Posterior cingulate gyrus (tissue), 11 donors: ENCODE measurements around the gene SAMD11.
"Not testable (repeated sequence)": the region's sequence is repeated elsewhere in the genome, so short reads cannot be mapped to it uniquely, and the experiment has no call there.

Experiments
- DNase-seq, 10 donors: peaks; one replicate each; pipeline versions ENCODE4 v3.0.0 to v3.0.0-alpha.2; 2020 to 2021; ENCODE audit warnings: mixed read lengths in 3 of 10
- intact Hi-C: fragments of 100-400 bp; cut with DNase I; formaldehyde crosslinking; loops from one replicate; pipeline ENCODE4 v1.15.1; 2023

SAMD11 gene

DNA sequence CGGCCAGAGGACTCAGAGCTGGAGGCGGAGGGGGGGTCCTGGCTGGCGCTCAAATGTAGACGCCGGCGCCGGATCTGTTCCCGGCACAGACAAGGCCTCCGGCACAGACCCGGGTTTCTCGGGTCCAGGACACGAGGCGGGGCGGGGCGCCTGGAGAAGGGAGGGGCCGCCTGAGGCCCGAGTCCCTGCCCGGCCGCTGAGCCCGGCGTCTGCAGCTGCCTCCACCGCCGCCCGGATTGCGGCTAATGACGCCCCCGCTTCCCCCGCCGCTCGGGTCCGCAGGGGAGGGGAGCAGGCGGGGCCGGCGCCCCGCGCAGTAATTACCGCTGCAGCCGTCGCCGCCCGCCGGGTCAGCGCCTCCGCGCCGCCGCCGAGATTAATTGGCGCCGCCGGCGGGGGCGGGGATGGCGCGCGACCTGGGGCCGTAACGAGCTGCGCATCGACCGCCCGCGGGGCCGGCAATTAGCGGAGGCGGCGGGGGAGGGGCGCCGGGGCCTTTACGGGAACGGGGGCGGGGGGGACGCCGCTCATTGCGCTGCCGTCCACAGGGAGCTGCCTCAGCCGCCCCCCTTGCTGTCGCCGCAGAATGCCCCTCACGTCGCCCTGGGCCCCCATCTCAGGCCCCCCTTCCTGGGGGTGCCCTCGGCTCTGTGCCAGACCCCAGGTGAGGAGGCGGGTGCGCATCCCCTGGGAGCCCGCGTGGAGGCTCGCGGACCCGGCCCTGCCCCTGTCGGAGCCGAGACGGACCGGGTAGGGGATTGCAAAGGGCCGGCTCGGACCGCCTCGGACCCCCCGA lies 18.1 kb downstream of the SAMD11 start:
- intact Hi-C loops, result no loop called here
- peak in 1 of 10 donors; percentile 39 for DNase-seq

DNA sequence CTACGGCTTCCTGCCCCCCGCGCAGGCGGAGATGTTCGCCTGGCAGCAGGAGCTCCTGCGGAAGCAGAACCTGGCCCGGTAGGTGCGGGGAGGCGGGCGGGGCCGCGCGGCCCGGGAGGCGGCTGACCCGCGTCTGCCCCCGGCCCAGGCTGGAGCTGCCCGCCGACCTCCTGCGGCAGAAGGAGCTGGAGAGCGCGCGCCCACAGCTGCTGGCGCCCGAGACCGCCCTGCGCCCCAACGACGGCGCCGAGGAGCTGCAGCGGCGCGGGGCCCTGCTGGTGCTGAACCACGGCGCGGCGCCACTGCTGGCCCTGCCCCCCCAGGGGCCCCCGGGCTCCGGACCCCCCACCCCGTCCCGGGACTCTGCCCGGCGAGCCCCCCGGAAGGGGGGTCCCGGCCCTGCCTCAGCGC lies 18.7 kb downstream of the SAMD11 start:
- no peak for DNase-seq
- intact Hi-C loops, result no loop called here

DNA sequence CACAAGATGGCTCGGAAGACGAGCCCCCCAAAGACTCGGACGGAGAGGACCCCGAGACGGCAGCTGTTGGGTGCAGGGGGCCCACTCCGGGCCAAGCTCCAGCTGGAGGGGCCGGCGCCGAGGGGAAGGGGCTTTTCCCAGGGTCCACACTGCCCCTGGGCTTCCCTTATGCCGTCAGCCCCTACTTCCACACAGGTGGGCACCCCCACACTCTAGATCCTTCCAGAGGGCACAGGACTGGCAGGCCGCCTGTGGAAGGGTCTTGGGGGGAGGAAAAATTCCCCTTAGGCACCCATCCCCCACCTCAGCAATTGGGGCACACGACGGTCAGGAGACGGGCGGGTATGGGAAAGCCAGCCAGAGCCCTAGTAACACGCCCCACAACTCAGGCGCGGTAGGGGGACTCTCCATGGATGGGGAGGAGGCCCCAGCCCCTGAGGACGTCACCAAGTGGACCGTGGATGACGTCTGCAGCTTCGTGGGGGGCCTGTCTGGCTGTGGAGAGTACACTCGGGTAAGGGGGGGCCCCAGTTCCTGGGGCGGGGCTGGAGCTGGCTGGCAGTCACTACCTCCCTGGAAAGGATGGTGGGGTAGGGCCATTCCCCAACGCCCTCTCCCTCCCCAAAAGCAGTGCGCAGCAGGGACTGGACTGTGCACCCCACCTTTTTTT lies 19.3 kb downstream of the SAMD11 start:
- intact Hi-C loops, result no loop called here
- DNase-seq, result no peak

DNA sequence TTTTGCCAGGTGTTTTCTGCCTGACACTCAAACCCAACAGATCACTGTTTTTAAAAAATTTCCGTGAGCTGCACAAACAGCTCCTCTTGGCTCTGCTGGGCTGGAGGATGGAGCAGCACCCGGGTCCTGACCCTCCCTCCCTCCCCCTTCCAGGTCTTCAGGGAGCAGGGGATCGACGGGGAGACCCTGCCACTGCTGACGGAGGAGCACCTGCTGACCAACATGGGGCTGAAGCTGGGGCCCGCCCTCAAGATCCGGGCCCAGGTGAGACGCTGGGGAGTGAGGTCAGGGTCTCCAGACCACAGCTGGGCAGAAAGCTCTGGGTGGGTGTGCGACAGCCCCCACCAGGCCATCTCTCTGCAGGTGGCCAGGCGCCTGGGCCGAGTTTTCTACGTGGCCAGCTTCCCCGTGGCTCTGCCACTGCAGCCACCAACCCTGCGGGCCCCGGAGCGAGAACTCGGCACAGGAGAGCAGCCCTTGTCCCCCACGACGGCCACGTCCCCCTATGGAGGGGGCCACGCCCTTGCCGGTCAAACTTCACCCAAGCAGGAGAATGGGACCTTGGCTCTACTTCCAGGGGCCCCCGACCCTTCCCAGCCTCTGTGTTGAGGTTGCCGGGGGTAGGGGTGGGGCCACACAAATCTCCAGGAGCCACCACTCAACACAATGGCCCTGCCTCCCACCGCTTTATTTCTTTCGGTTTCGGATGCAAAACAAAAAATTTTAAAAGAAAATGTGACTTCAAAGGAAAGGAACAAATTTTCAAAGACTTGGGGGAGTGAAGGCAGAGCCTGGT lies 20.0 kb downstream of the SAMD11 start:
- no peak for DNase-seq
- intact Hi-C loops, result no loop called here

GRCh38 chr1:944341-945325 lies 20.9 kb downstream of the SAMD11 start:
- no peak for DNase-seq
- intact Hi-C loops, result no loop called here

DNA sequence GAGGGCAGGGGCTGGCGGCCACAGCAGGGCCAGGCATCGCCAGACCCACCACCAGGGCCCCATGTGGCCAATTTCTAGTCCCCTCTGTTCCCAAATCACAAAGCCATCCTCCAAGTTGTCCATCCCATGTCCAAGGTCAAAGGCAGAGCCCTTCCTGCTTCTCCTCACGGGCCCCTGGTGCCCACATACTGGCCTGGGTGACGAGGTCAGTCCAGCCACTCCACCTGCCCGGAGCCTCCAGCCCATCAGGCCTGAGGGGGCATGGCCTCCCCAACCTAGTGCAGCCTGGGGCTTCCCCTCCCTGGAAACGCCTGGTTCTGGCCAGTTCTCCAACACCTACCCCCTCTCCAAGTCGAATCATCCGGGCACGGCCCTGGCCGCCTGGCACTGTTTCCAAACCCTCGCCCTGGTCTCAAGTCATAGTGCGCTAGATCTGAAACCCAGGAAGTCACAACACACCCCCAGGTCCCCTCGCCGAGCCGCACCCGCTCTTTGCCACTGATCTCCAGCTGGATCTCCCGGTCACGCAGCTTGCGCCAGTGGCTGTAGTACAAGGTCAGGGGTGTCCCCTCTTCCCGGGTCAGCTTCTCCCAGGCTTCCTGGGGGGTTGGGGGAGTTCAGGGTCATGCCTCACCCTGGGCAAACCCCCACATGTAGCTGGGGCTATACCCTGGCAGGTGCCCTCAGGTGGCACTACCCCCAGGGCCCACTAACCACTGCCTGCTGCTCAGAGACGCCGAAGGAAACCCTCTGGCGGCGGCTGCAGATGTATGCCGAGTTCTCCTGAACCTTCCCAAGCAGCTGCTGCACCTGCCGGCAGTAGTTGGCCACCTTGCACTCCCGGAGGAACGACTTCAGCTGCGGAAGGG lies 22.2 kb downstream of the SAMD11 start:
- DNase-seq, result no peak
- intact Hi-C loops, result no loop called here

- DNase-seq, intact Hi-C loops: not testable (repeated sequence)
Measured at GRCh38 chr1:946811-947210, 23.1 kb downstream of the SAMD11 start.

GRCh38 chr1:947958-948357 lies 24.2 kb downstream of the SAMD11 start:
- DNase-seq, result no peak
- intact Hi-C loops, result no loop called here

GRCh38 chr1:950268-950667 lies 26.5 kb downstream of the SAMD11 start:
- intact Hi-C loops, result no loop called here
- no peak for DNase-seq

GRCh38 chr1:950881-951280 lies 27.2 kb downstream of the SAMD11 start:
- intact Hi-C loops, result no loop called here
- DNase-seq, result no peak

- intact Hi-C loops, result no loop called here
- no peak for DNase-seq
Measured at GRCh38 chr1:951364-951763, 27.6 kb downstream of the SAMD11 start.

DNA sequence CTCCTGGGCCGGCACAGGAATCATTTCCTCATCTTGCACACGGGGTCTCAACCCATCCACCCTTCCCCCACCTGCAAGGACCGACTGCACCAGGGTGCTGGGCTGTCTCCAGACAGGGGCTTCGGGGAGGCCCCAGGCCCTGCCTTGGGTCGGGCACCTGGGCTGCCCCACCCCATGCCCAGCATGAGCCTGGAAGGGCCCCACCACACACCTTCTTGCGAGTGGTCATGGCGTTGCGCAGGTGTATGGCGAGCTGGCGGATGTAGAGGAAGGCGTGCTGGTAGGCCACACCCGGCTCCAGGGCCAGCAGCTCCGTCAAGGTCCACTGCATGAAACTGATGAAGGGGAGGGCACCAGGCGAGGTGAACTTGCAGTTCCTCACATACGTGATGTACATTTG lies 28.5 kb downstream of the SAMD11 start:
- intact Hi-C loops, result no loop called here
- no peak for DNase-seq

GRCh38 chr1:952603-953002 lies 28.9 kb downstream of the SAMD11 start:
- intact Hi-C loops, result no loop called here
- DNase-seq, result no peak

DNA sequence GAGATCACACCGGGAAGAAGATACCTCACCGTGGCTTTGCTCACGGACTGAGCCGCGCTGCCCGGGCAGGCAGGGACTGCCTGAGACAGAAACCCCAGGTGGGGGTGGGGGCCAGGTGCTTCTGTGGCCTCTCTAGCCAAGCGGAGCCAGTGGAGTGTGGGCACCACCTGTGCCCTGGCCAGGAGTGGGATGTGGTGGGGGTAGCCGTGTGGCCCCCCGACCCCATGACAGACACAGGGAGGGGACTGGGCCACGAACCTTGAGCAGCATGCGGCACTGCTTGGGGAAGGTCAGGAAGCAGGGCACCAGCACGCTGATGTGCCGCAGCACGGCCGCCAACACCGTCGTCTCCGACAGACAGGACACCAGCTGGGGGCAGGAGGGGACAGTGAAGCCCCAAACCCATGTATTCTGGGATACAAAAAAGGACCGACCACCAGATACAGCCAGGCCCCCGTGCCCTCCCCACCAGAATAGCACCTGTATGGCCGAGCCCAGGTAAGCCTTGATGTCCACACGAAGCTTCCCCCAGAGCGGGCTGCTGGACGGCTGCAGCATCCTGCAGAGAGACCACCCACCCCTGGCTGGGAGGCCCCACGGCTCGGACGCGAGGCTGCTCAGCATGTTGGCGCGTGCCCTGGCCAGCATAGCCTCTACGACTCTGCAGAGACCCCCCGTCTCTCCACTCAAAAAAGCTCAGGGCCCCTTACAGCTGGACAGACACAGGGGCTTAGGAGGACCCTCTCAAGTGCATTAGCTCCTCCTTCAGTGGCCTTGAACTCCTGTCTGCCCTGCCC lies 30.0 kb downstream of the SAMD11 start:
- intact Hi-C loops, result no loop called here
- no peak for DNase-seq

GRCh38 chr1:954927-955326 lies 31.2 kb downstream of the SAMD11 start:
- no peak for DNase-seq
- intact Hi-C loops, result no loop called here

GRCh38 chr1:955474-955873 lies 31.8 kb downstream of the SAMD11 start:
- no peak for DNase-seq
- intact Hi-C loops, result no loop called here

- intact Hi-C loops, result no loop called here
- no peak for DNase-seq
Measured at GRCh38 chr1:956636-957035, 32.9 kb downstream of the SAMD11 start.
